Measurements from ENCODE around the gene DNM2.

- TF ChIP-seq CTCF (IDR thresholded peaks at IDR 0.05) = no peak
- TF ChIP-seq ATF2 (CRISPR knock-in tag; IDR thresholded peaks at IDR 0.05; ENCODE audit: borderline replicate concordance, low read depth) = no peak
- no peak for TF ChIP-seq ZNF671 (CRISPR knock-in tag; IDR thresholded peaks at IDR 0.05)
- TF ChIP-seq IRF2 (CRISPR knock-in tag; IDR thresholded peaks at IDR 0.05; ENCODE audit: borderline replicate concordance, low read depth) = no peak
- TF ChIP-seq MYBL2 (CRISPR knock-in tag; IDR thresholded peaks at IDR 0.05) = no peak
- no peak for TF ChIP-seq NR1H2 (CRISPR knock-in tag; IDR thresholded peaks at IDR 0.05)
- TF ChIP-seq USF2 (CRISPR knock-in tag; IDR thresholded peaks at IDR 0.05) = no peak
These were observed 82.6 kb downstream of the DNM2 start for GRCh38 chr19:10800488-10800887.

All from WTC11 (cell line).